Measurements from ENCODE around the gene MAPKAPK5.
A peak's percentile ranks its signal among the peaks of the same experiment; 100 is the strongest.
"Not testable (repeated sequence)": the region's sequence is repeated elsewhere in the genome, so short reads cannot be mapped to it uniquely, and the experiment has no call there.

The MAPKAPK5 gene

GRCh38 chr12:111841750-111842555 lies at the start of gene MAPKAPK5:
MAPKAPK5 (plus strand) TSS chr12:111842228; CDS start chr12:111842734, 506 bp downstream.
- DNase-seq (ENCODE audit: extremely low spot score, insufficient read length, low read depth) (peak; percentile 98), FAIRE-seq (peak; percentile 89)

GRCh38 chr12:111792856-111793235 lies 49.2 kb upstream of the MAPKAPK5 start:
- FAIRE-seq: no peak
- DNase-seq (ENCODE audit: extremely low spot score, insufficient read length, low read depth): no peak

- FAIRE-seq: no peak
- no peak for DNase-seq (ENCODE audit: extremely low spot score, insufficient read length, low read depth)
Measured at GRCh38 chr12:111798182-111798581, 43.8 kb upstream of the MAPKAPK5 start.

- FAIRE-seq: no peak
- no peak for DNase-seq (ENCODE audit: extremely low spot score, insufficient read length, low read depth)
Measured at GRCh38 chr12:111799758-111800157, 42.3 kb upstream of the MAPKAPK5 start.

GRCh38 chr12:111803038-111803626 lies 38.9 kb upstream of the MAPKAPK5 start:
- no peak for FAIRE-seq
- no peak for DNase-seq (ENCODE audit: extremely low spot score, insufficient read length, low read depth)

- FAIRE-seq (no peak), DNase-seq (ENCODE audit: extremely low spot score, insufficient read length, low read depth) (no peak)
Measured at GRCh38 chr12:111803851-111804250, 38.2 kb upstream of the MAPKAPK5 start.

GRCh38 chr12:111806304-111806703 lies 35.7 kb upstream of the MAPKAPK5 start:
- FAIRE-seq (no peak), DNase-seq (ENCODE audit: extremely low spot score, insufficient read length, low read depth) (no peak)

GRCh38 chr12:111807232-111807631 lies 34.8 kb upstream of the MAPKAPK5 start:
- DNase-seq (ENCODE audit: extremely low spot score, insufficient read length, low read depth) (no peak), FAIRE-seq (no peak)

GRCh38 chr12:111812881-111813741 lies 28.9 kb upstream of the MAPKAPK5 start:
- FAIRE-seq (peak; percentile 73), DNase-seq (ENCODE audit: extremely low spot score, insufficient read length, low read depth) (peak; percentile 70)

- no peak for FAIRE-seq
- DNase-seq (ENCODE audit: extremely low spot score, insufficient read length, low read depth): no peak
Measured at GRCh38 chr12:111816065-111816615, 25.9 kb upstream of the MAPKAPK5 start.

GRCh38 chr12:111816898-111817297 lies 25.1 kb upstream of the MAPKAPK5 start:
- not testable (repeated sequence) for DNase-seq (ENCODE audit: extremely low spot score, insufficient read length, low read depth); FAIRE-seq

- no peak for DNase-seq (ENCODE audit: extremely low spot score, insufficient read length, low read depth)
- FAIRE-seq: no peak
Measured at GRCh38 chr12:111818340-111818739, 23.7 kb upstream of the MAPKAPK5 start.

- no peak for DNase-seq (ENCODE audit: extremely low spot score, insufficient read length, low read depth)
Measured at GRCh38 chr12:111819191-111820158, 22.6 kb upstream of the MAPKAPK5 start.

GRCh38 chr12:111820828-111821227 lies 21.2 kb upstream of the MAPKAPK5 start:
- FAIRE-seq; DNase-seq (ENCODE audit: extremely low spot score, insufficient read length, low read depth): not testable (repeated sequence)

More at GRCh38 chr12:111819191-111820158, 22.6 kb upstream of the MAPKAPK5 start:
- no peak for FAIRE-seq

- FAIRE-seq: no peak
- DNase-seq (ENCODE audit: extremely low spot score, insufficient read length, low read depth): no peak
Measured at GRCh38 chr12:111822886-111823285, 19.1 kb upstream of the MAPKAPK5 start.

- FAIRE-seq: no peak
- no peak for DNase-seq (ENCODE audit: extremely low spot score, insufficient read length, low read depth)
Measured at GRCh38 chr12:111823891-111824290, 18.1 kb upstream of the MAPKAPK5 start.

- not testable (repeated sequence) for FAIRE-seq
Measured at GRCh38 chr12:111824312-111824711, 17.7 kb upstream of the MAPKAPK5 start.

GRCh38 chr12:111825509-111825908 lies 16.5 kb upstream of the MAPKAPK5 start:
- FAIRE-seq: no peak
- DNase-seq (ENCODE audit: extremely low spot score, insufficient read length, low read depth): no peak

More at GRCh38 chr12:111824312-111824711, 17.7 kb upstream of the MAPKAPK5 start:
- not testable (repeated sequence) for DNase-seq (ENCODE audit: extremely low spot score, insufficient read length, low read depth)

GRCh38 chr12:111826316-111826715 lies 15.7 kb upstream of the MAPKAPK5 start:
- FAIRE-seq (no peak), DNase-seq (ENCODE audit: extremely low spot score, insufficient read length, low read depth) (no peak)
